Activated T-cell treated with anti-CD3 and anti-CD28 coated beads for 48 hours (primary cell): ENCODE measurements around the gene MGARP.
"Not testable (repeated sequence)": the region's sequence is repeated elsewhere in the genome, so short reads cannot be mapped to it uniquely, and the experiment has no call there.

Source experiments
- DNase-seq: peaks from one replicate; pipeline ENCODE4 v3.0.0-alpha.2; 2020; ENCODE audit warnings: low read depth

The MGARP gene

DNA sequence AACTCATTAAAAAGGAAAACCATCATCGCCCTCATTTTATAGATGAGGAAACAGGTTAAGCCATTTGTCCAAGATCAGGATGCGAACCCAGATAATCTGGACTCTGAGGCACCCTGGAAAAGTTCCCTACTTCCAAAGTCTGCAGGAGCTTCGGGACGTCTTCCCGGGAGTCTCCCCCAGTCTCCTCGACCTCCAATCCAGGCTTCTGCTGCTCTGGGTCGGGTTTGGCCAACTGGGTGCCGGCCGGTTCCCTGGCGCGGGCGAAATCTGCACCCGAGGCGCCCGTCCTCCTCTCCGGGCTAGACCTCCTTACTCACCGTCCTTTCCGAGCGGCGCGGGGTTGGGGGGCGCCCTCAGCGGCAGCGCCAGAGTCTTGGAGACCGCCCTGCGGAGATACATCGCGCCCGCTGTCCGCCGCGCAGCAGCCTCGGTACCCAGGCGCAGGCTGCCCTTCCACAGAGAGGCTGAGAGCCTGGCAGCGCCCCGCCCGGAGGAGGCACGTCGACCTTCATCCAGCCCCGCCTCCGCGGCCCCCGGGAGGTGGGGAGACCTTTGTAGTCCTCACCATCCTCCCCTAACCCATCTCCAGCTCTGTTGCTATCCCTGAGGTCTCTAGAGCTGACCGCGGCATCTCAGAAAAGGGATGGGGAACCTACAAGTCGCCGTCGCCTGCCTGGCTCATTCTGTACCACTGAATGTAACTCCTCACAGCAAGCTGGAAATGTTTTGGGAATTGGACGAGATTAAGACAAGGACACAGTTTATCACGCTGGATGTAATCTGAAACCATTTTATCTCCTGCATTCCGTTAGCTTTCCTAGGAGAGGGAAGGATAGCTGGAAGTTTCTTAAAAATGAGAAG is at the start of gene MGARP:
Gene MGARP, minus strand, starts transcription at position 466 of the 861 bp plus-strand sequence. Its CDS starts 67 bp downstream, at position 399.
- peak; percentile 19 for DNase-seq

DNA sequence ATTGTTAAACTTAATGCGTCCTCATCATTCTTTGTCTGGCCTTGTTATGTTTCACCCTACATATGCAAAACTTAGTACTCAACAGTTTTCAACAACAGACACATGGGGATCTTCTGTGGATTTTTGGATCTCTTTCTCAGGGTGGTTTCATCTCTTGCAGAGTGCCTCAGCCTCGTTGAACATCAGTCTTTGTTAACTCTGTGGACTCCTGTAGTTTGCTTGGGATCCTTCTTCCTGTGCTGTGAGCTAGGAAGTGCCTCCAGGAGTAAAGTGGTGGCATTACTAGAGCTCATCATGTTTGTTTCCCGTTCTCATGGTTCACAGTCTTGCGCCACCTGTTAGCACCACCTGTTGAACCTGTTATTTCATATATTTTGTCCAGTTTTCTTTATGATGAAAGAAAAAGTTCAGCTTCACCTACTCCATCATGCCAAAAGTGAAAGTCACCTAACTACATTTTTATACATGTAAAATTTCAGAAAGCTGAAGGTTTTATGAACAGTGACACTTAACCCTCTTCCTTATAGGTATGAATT is 49.7 kb upstream of the MGARP start:
- no peak for DNase-seq

DNA sequence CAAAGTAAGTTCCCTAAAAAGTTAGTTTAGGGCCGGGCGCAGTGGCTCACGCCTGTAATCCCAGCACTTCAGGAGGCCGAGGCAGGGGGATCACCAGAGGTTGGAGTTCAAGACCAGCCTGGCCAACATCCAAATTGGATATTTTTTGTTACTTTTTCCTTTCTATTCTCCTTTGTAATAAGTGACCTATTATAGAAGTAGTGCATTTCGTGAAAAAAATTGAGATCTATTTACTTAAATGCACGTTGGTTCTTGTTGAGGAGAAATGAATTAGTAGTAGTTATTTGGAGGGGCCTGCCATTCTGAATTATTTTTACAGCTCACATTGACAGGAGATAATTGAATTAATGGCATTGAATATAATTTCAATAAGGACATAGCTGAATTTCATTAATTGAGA is 44.6 kb upstream of the MGARP start:
- DNase-seq, result no peak

DNA sequence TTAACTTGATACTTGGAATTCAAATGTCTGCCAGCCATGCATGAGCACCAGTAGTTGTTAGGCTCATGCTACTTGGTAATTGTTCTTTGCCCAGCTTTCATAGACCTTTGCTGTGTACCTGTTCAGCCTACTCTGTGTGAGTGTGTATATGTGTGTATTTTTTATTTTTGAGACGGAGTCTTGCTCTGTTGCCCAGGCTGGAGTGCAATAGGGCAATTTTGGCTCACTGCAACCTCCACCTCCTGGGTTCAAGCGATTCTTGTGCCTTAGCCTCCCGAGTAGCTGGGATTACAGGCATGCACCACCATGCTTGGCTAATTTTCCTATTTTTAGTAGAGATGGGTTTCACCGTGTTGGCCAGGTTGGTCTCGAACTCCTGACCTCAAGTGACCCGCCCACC is 42.5 kb upstream of the MGARP start:
- not testable (repeated sequence) for DNase-seq

DNA sequence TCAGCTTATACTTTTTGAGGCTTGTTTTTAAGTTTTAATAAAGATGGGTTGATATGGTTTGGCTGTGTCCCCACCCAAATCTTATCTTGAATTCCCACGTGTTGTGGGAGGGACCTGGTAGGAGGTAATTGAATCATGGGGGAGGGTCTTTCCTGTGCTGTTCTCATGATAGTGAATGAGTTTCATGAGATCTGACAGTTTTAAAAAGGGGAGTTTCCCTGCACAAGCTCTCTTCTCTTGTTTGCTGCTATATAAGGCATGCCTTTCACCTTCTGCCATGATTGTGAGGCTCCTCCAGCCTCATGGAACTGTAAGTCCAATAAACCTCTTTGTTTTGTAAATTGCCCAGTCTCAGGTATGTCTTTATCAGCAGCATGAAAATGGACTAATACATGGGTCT is 42.0 kb upstream of the MGARP start:
- DNase-seq, result not testable (repeated sequence)

DNA sequence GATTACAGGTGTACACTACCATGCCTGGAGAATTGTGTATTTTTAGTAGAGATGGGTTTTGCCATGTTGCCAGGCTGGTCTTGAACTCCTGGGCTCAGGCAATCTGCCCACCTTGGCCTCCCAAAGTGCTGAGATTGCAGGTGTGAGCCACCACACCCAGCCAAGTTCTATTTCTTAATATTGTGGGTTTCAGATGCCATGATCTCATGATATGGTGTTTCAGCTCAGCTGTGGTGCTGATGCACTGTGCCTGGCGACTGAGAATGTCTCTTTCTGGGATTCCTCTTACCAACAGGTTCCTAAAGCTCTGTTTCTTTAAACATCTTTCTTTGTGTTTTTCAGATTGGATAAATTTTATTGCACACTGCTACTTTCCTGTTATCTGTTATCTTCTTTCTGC is 39.5 kb upstream of the MGARP start:
- DNase-seq, result no peak

DNA sequence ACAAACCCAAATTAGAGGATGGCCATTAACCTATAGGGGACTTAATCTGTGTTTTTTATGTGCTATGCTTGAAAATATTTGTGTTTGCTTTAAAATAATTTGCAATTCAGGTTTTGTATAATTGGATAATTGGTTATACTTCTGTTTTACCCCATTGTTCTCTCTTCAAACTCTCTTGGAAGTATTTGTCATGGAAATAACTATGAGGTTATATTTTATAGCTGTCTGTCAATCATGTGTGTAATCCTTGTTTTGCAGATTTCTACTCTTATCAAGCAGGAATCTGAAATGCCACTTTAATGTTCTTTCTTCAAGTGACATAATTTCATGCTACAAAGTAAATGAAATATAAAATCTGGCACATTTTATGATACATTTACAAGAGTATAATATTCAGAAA is 37.6 kb upstream of the MGARP start:
- no peak for DNase-seq

DNA sequence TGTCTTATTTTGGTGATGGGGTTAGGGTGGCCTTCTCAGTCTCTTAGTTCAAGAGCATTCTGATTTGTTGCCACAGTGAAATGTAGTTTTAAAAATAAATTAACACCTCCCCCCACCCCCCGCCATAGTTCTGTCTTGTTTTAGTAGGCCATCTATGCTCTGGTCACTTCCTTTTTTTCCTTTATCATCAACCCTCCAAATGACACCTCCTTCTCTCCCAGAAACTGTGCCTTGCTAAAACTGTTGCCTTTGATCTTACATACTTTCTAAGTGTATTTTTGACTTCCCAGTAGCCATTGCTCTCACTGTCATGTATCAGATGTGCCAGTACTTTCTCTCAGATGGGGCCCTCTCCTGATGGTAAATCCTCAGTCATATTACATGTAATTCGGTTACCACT is 36.7 kb upstream of the MGARP start:
- no peak for DNase-seq

DNA sequence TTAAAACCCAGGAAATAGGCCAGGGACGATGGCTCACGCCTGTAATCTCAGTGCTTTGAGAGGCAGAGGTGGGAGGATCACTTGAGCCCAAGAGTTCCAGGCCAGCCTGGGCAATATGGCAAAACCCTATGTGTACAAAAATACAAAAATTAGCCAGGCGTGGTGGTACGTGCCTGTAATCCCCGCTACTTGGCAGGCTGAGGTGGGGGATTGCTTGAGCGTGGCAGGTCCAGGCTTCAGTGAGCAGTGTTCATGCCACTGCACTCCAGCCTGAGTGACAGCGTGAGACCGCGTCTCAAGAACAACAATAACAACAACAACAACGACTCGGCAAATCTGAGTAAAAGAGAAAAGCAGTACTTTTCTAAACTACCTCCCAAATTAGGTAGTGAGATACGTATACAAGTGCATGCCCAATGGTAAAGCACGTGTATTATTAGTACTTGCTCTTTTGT is 35.2 kb upstream of the MGARP start:
- no peak for DNase-seq

DNA sequence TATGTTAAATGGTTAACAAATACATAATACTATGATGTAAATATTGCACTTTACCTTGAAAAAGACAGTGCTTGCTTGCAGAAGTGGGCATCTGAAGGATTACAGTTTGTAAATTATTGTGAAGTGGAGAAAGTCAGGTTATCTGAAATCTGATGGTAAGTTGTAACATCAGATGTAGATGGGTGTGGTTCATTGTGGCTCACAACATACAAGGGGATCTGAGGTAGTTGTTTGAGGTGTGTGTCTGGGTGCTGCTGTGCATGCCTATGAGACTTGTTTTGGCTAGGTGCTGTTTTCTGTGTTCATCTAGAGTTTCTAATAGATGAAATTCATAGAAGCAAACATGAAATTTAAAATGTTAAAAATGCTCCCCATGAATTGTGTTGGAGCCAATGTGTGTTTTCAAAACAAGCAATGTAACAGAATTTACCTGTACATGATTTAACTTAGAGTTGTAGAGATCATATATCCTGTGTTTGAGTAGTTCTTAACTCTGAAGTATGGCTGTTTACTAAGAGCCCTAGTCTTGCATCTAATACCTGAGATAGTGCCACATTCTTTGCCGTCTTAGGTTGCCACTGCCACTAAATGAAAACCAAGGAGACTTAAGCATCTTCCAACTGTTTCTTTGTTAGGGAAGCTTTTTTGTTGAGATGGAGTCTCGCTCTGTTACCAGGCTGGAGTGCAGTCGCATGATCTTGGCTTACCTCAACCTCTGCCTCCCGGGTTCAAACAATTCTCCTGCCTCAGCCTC is 34.2 kb upstream of the MGARP start:
- no peak for DNase-seq

DNA sequence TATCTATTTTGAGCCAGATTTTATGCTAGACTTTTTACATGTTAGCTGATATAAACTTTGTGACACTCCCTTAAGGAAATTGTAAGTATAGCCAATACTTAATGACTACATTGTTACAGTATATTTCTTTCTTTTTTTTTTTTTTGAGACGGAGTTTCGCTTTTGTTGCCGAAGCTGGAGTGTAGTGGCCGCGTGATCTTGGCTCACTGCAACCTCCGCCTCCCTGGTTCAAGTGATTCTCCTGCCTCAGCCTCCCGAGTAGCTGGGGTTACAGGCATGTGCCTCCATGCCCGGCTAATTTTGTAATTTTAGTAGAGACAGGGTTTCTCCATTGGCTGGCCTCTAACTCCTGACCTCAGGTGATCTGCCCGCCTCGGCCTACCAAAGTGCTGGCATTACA is 33.4 kb upstream of the MGARP start:
- DNase-seq, result not testable (repeated sequence)

DNA sequence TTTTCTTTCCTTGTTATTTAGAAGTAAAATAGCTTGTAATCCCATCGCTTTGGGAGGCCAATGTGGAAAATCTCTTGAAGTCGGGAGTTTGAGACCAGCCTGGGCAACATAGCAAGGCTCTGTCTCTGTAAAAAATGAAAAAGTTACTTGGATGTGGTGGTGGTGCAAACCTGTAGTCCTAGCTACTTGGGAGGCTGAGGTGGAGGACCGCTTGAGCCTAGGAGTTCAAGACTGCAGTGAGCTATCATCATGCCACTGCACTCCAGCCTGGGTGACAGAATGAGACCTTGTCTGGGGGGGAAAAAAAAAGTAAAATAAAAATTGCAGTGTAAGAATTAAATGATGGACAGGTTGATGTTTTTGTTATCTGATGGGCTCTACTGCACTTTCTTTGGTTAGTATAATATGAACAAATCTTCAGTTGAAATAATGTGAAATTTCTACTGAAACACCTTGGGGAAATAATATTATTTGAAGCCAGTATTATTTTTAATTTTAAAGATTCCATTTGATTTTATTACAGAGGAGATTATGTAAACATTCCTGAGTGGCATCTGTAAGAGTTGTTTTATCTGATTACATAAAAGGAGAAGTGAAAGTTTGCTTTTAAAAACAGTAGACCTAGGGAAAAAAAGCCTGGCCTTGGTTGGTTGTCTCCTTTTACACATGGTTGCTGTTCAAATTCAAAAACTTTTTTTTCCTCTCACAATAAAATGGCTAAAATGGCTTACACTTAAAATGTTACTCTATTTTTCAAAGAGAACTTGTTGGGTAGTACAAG is 32.7 kb upstream of the MGARP start:
- DNase-seq, result no peak

DNA sequence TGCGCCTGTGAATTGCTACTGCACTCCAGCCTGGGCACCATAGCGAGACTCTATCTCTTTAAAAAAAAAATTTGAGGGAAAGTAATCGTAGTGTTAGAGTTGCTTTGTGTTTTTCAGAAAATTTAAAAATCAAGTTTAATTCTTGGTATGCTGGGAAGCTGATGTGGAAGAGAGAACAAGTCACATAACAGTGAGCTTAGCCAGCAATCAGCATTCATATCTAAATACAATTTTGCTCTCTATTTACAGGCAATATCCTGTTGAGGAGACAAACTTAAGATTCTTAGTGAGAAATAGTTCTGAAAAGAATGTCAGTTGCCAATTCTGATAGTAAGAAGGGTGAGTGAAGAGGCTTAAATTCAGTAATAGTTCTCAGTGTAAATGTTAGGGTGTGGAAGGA is 31.9 kb upstream of the MGARP start:
- no peak for DNase-seq

DNA sequence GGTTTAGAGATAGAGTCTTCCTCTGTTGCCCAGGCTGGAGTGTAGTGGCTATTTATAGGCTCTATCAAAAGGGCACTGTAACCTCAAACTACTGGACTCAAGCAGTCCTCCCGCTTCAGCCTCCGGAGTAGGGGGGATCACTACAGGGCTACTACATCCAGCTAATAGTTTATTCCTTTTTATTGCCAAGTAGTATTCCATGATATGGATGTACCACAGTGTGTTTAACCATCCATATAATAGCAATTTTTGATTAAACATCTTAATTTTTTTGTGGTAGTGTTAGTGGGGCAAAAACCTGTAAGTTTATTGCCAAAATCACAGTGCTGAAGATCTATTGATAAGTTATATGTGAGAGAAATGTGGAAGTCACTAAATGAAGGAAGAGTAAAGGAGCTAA is 24.9 kb upstream of the MGARP start:
- no peak for DNase-seq

DNA sequence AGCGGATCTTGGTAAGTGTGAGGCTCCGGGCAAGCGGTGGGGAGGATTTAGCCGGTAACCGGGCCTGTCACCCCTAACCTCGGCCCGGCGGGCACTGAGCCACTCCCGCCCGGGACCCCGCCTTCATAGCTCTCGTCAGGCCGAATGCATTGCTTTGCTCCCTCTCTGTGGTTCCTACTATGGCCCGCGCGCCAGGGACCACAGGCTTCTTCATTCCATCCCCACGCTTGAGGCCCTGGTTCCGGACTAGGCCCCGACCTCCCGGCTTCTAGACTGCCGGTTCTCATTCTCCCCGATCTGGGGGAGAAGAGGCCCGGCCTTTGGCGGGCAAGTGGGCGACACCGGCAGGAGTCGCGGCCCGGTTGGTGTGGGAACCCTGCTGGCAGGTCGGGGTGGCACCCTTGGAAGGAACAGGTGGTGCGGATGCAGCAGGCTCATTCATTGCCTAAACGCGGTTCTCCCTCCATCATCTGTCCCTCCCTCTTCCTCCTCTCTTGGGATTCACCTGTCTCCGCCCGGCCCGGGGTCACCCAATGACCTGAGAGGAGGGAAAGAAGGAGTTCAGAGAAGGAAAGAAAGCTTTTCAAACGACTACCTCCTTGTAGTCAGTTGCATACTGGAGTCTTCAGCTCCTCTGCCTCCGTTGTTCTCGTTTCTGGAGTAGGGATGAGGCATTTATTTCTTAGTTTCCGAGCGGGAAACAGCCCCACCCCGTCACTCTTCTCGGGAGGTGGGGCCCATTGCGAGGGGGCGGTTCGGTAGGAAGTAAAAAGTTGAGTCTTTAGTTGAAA is 22.0 kb upstream of the MGARP start, which contains the start of gene NDUFC1:
Gene NDUFC1, minus strand, starts transcription at position 657 of the 791 bp plus-strand sequence. CDS start 6,679 bp downstream, outside the sequence.
- peak; percentile 52 for DNase-seq

DNA sequence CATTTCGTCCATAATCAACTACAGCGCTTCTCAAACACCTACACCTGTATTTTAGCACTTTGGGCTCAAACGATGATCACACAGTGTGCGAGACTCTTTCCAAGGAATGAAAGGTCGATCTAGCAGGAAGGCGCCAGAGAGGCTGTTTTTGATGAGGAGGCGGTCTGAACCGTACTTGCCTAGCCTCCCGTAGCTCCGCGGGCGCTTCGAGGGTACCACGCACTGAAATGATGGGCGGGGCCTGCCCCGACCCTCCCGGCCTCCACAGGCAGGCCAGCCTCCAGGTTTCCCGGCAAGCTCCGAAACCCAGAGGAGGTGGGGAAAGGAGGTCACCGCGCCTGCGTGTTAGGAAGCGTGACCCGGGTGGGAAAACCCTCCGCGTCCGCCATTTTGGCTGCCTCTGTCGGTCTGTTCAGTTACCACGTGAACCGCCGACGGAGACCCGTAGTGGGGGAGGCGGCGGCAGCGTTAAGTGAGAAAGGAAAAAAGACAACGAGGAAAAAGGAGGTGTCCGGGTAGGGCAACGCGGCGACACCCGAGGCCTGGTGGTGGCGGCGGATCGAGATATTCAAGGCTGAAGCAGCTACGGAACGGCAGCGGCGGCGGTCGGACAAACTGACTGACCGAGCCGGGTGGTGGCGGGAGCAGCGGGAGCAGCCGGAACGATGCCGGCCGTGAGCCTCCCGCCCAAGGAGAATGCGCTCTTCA is 21.2 kb upstream of the MGARP start, which contains the start of gene NAA15:
Gene NAA15, plus strand, starts transcription at position 393 of the 708 bp plus-strand sequence. Its CDS starts 273 bp downstream, at position 666.
- peak; percentile 96 for DNase-seq

DNA sequence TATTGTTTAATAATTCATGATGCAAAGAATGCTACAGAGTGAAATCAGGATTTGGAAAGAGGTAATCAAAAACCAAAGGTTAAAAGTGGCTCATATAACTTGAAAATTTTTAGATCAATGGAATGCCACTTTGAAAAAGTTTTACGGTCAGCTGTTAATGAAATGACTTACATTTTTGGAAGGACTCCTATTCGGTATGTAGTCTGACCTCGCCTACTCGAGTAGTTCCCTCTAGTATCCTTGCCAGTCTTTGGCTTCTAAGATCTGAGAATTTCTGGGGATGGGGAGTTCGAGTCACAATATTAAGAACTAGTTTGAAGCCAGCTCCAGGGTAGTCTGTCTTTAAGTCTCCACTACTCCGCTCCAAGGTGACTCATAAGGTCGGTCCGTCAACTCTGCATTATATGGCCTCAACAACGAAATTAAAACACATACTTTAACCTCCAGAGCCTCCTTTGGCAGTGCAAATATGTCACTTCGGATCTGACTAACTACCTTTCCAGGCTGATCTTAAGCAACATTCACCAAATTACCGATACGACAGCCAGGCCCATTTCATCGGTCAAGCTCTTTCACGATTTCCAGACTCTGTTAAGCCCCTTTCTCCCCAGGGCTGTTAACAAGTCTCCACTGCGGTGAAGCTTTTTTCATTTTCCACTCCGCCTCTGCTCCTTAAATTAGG is 20.5 kb upstream of the MGARP start:
- no peak for DNase-seq

DNA sequence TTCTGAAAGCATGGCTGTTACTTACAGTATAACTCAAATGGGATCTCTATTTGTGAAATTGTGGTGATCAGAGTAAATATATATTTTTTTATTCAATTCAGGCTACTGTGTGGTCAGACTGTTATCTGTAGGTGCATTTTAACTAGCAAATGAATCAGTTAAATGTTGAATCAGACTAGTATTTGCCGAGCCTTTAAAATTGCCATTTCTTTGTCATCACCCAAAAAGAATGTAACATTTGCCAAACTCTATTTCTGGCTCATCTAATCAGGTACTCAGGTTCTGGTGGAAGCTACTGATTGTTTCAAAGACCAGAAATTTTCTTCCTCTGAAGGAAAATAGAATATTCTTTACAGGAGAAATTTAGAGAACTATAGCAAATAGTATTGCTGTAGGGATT is 19.5 kb upstream of the MGARP start:
- no peak for DNase-seq

DNA sequence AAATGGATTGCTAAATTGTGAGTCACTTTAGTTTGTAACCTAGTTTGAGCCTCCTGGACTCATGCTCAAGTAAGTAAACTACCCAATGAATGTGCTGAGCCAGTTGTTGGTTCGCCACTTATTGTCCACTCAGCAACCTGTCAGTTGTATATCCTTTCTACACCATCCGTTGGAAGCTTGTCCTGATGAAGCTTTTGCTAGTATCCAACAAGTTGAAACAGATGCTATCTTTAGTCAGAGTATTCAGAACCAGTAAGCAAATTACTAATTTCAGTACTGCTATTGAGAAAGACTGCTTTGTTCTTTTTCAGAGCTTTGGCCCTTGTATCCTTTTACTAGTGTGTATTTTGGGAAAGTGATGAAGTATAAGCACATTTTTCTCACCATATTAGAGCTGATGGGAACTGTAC is 17.0 kb upstream of the MGARP start:
- DNase-seq, result no peak

DNA sequence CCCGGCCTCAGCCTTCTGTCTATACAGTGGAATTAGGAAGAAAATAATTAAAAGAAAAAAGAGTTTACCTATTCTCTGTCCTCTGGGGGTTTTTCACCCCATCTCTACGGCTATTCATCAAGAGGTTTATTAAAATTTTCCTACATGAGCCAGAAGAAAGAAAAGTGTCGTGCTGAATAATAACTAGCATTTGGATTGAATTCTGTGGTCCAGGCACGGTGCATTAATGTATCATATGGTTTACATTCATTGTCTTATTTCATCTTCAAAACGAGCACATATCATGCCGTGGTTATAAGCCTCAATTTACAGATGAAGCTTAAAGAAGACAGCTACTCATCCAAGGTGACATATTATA is 15.9 kb upstream of the MGARP start:
- DNase-seq, result no peak
